ENCODE measurements around the gene PTCHD4. TPM values are rescaled to one million over a fixed set of nuclear protein-coding genes. Genes with fewer than 3 reads are reported as not detected.

PTCHD4 gene
- total and polyA plus RNA-seq, 4 donors: 0.07 to 0.65 TPM; not detected in 2

DNA sequence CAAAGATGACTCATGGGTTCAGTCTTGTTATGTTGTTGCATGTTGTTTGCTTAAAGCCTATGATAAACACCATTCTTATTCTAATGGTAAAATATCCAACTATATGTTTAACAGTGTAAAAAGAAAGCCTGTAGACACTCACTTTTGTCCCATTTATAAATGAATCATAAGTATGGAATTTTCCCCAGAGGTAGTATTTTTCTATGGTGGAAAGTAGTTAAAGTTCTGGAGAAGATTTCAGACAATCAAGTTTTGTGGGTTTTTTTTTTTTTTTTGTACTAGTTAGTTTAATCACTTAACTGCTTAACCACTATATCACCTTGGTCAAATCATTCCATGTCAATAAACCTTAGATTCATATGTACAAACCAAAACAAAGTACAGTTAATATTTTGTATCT lies 35.8 kb downstream of the PTCHD4 start (continued):
- TF ChIP-seq, protein P1, sequence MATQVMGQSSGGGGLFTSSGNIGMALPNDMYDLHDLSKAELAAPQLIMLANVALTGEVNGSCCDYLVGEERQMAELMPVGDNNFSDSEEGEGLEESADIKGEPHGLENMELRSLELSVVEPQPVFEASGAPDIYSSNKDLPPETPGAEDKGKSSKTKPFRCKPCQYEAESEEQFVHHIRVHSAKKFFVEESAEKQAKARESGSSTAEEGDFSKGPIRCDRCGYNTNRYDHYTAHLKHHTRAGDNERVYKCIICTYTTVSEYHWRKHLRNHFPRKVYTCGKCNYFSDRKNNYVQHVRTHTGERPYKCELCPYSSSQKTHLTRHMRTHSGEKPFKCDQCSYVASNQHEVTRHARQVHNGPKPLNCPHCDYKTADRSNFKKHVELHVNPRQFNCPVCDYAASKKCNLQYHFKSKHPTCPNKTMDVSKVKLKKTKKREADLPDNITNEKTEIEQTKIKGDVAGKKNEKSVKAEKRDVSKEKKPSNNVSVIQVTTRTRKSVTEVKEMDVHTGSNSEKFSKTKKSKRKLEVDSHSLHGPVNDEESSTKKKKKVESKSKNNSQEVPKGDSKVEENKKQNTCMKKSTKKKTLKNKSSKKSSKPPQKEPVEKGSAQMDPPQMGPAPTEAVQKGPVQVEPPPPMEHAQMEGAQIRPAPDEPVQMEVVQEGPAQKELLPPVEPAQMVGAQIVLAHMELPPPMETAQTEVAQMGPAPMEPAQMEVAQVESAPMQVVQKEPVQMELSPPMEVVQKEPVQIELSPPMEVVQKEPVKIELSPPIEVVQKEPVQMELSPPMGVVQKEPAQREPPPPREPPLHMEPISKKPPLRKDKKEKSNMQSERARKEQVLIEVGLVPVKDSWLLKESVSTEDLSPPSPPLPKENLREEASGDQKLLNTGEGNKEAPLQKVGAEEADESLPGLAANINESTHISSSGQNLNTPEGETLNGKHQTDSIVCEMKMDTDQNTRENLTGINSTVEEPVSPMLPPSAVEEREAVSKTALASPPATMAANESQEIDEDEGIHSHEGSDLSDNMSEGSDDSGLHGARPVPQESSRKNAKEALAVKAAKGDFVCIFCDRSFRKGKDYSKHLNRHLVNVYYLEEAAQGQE (IDR thresholded peaks at IDR 0.05): no peak
- no peak for TF ChIP-seq RAD21 (IDR thresholded peaks at IDR 0.05)

DNA sequence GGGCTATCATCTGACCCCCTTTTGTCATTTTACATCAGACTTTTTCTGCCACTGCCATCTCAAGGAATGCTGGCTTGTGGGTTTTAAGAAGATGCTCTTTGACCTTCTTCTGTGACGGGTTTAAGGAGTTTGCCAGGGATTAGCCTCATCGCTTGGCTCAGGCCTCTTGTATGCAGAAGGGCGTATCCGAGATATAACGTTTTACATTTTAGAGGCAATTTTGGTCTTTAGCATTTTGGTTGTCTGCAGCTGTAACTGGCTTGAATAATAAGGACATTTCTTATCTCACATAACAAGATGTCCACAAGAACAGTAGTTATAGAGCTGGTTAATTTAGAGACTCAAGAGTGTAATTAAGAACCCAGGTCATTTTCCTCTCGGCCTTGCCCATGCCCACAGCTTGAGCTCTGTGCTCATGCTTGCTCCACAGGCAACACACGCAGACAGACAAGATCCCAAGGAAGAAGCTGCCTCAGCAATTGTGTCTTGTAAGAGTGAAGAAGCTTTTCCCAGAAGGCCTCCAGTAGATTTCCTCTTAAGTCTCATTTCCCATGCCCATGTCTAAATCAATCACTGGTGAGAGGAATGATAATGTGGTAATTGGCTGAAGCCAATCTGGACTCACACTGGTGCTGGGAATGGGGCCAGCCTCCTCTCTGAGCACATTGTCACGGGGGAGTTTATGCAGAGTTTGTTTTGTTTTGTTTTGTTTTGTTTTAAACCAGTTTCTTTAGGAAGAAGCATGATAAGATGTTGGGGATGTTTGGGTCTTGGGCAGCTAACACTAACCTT lies 36.8 kb downstream of the PTCHD4 start:
- peaks cover 0 to 4% (median under 1%) of the 10 kb centered on the region in 4 donors for H3K4me1 ChIP-seq (ENCODE audit: control insufficient read depth in 4 of 4, insufficient read depth in 4 of 4, low read length in 3 of 4)
- H3K27me3 ChIP-seq (ENCODE audit: control insufficient read depth in 4 of 4, insufficient read depth in 4 of 4, low read length in 3 of 4): peaks cover 0 to 5% (median 2%) of the 10 kb centered on the region in 4 donors
- H3K36me3 ChIP-seq (ENCODE audit: control insufficient read depth in 4 of 4, insufficient read depth in 3 of 4, low read depth in 1 of 4, low read length in 3 of 4): no peaks in the 10 kb centered on the region
- no peak overlapping the region for H3K4me3 ChIP-seq (ENCODE audit: low read depth in 1 of 3, low read length in 3 of 3)
- TF ChIP-seq FOXA1 (IDR thresholded peaks at IDR 0.05) (no peak), FOXA2 (IDR thresholded peaks at IDR 0.05) (no peak), HNF4A (conservative IDR thresholded peaks at IDR 0.05) (no peak), YY1 (IDR thresholded peaks at IDR 0.05) (no peak), RXRA (IDR thresholded peaks at IDR 0.05) (no peak), NR2F2 (IDR thresholded peaks at IDR 0.05) (no peak), SP1 (IDR thresholded peaks at IDR 0.05) (no peak), JUND (IDR thresholded peaks at IDR 0.05) (no peak), TAF1 (conservative IDR thresholded peaks at IDR 0.05) (no peak), GABPA (IDR thresholded peaks at IDR 0.05 in 1 of 2, conservative IDR thresholded peaks at IDR 0.05 in 1 of 2) (no peak), RAD21 (IDR thresholded peaks at IDR 0.05) (no peak), EGR1 (IDR thresholded peaks at IDR 0.05; ENCODE audit: low read depth in 2 of 2) (no peak), HNF4G (IDR thresholded peaks at IDR 0.05) (no peak)
- TF ChIP-seq, protein P2, sequence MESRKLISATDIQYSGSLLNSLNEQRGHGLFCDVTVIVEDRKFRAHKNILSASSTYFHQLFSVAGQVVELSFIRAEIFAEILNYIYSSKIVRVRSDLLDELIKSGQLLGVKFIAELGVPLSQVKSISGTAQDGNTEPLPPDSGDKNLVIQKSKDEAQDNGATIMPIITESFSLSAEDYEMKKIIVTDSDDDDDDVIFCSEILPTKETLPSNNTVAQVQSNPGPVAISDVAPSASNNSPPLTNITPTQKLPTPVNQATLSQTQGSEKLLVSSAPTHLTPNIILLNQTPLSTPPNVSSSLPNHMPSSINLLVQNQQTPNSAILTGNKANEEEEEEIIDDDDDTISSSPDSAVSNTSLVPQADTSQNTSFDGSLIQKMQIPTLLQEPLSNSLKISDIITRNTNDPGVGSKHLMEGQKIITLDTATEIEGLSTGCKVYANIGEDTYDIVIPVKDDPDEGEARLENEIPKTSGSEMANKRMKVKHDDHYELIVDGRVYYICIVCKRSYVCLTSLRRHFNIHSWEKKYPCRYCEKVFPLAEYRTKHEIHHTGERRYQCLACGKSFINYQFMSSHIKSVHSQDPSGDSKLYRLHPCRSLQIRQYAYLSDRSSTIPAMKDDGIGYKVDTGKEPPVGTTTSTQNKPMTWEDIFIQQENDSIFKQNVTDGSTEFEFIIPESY (IDR thresholded peaks at IDR 0.05): no peak
- TF ChIP-seq, protein P3, sequence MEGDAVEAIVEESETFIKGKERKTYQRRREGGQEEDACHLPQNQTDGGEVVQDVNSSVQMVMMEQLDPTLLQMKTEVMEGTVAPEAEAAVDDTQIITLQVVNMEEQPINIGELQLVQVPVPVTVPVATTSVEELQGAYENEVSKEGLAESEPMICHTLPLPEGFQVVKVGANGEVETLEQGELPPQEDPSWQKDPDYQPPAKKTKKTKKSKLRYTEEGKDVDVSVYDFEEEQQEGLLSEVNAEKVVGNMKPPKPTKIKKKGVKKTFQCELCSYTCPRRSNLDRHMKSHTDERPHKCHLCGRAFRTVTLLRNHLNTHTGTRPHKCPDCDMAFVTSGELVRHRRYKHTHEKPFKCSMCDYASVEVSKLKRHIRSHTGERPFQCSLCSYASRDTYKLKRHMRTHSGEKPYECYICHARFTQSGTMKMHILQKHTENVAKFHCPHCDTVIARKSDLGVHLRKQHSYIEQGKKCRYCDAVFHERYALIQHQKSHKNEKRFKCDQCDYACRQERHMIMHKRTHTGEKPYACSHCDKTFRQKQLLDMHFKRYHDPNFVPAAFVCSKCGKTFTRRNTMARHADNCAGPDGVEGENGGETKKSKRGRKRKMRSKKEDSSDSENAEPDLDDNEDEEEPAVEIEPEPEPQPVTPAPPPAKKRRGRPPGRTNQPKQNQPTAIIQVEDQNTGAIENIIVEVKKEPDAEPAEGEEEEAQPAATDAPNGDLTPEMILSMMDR (IDR thresholded peaks at IDR 0.05; ENCODE audit: low read depth, low read length, missing input control): no peak
- TF ChIP-seq, protein P1 (IDR thresholded peaks at IDR 0.05): no peak
- TF ChIP-seq, protein P4, sequence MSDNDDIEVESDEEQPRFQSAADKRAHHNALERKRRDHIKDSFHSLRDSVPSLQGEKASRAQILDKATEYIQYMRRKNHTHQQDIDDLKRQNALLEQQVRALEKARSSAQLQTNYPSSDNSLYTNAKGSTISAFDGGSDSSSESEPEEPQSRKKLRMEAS (IDR thresholded peaks at IDR 0.05): no peak
- TF ChIP-seq, protein P5, sequence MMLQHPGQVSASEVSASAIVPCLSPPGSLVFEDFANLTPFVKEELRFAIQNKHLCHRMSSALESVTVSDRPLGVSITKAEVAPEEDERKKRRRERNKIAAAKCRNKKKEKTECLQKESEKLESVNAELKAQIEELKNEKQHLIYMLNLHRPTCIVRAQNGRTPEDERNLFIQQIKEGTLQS (IDR thresholded peaks at IDR 0.05): no peak
- H3K27ac ChIP-seq (ENCODE audit: low read depth in 1 of 2, low read length in 2 of 2): no peak overlapping the region
- H3K9ac ChIP-seq (ENCODE audit: low read depth in 1 of 2, low read length in 2 of 2): no peak overlapping the region
- DNase-seq (ENCODE audit: low spot score): no peak
- WGBS: 71% methylated on average over 8 of the region's 8 CpGs
- H3K9me3 ChIP-seq (ENCODE audit: control insufficient read depth in 4 of 4, low read length in 3 of 4): no peaks in the 10 kb centered on the region
